Upper lobe of right lung (tissue), 1 donor: ENCODE measurements around the gene RHOBTB3. TPM values are rescaled to one million over a fixed set of nuclear protein-coding genes. Genes with fewer than 3 reads are reported as not detected.

Experiments
- ATAC-seq: fragments of 200-7000 bp; cut with Tn5 transposase; one replicate; pipeline ENCODE4 v1.9.1; 2020; ENCODE audit warnings: mild to moderate bottlenecking, moderate library complexity
- DNase-seq: peaks from one replicate; pipeline ENCODE4 v3.0.0-alpha.2; 2020
- H3K27ac ChIP-seq: fragments of 200-600 bp; one replicate; pipeline ENCODE4 v1.8.0; 2022
- H3K27me3 ChIP-seq: fragments of 200-600 bp; one replicate; pipeline ENCODE4 v1.8.0; 2022; ENCODE audit warnings: mild to moderate bottlenecking
- H3K36me3 ChIP-seq: fragments of 200-600 bp; one replicate; pipeline ENCODE4 v1.8.0; 2022
- H3K4me1 ChIP-seq: fragments of 200-600 bp; one replicate; pipeline ENCODE4 v1.8.0; 2022
- H3K4me3 ChIP-seq: fragments of 200-600 bp; one replicate; pipeline ENCODE4 v1.8.0; 2022; ENCODE audit warnings: mild to moderate bottlenecking
- H3K9me3 ChIP-seq: fragments of 200-600 bp; one replicate; pipeline ENCODE4 v1.8.0; 2022
- CTCF ChIP-seq: fragments of 200-600 bp; IDR thresholded peaks from one replicate; pipeline ENCODE4 v1.8.0; 2022; ENCODE audit warnings: antibody characterized with exemption
- intact Hi-C: fragments of 100-400 bp; cut with DNase I; formaldehyde crosslinking; loops from one replicate; pipeline ENCODE4 v1.11.0; 2022
- total RNA-seq: library from RNA; stranded (reverse); fragmentation: NEBNext Ultra II Directional; extraction: Animal tissue kit (Norgen Biotek cat#: 25700); gene quantifications from one replicate; pipeline ENCODE4 v1.2.1, GENCODE V29; 2021
- donor health status: DM: no; HTN: yes; CAD: no; lungs with severe emphysema.

Gene RHOBTB3
- total RNA-seq, 1 donor from 2014 or later: 54.2 TPM

GRCh38 chr5:95842854-95843544 lies 111.9 kb downstream of the RHOBTB3 start:
- Histone ChIP-seq H3K27ac (peak overlapping the region; percentile 81), H3K36me3 (no peaks in the 10 kb centered on the region), H3K4me1 (peaks cover 28% of the 10 kb centered on the region), H3K4me3 (no peak overlapping the region), H3K27me3 (no peaks in the 10 kb centered on the region), H3K9me3 (no peaks in the 10 kb centered on the region)
- peak; percentile 30 for TF ChIP-seq CTCF
- DNase-seq: peak; percentile 90
- ATAC-seq: peak; percentile 93
- intact Hi-C loops: loop anchor here (10.0 kb wide), 1 partner anchor 198 kb away; the partner anchor contains the start of gene RFESD

GRCh38 chr5:95843733-95844223 lies 112.6 kb downstream of the RHOBTB3 start:
- TF ChIP-seq CTCF: no peak
- intact Hi-C loops: loop anchor here (10.0 kb wide), 1 partner anchor 199 kb away; the partner anchor contains the start of gene RFESD

GRCh38 chr5:95845391-95845790 lies 114.3 kb downstream of the RHOBTB3 start:
- intact Hi-C loops: loop anchor here (5.0 to 10.0 kb wide), 2 partner anchors 63 to 201 kb away; partner anchors contain the start of gene RFESD
- H3K27ac ChIP-seq: no peak overlapping the region
- no peak for TF ChIP-seq CTCF

More at GRCh38 chr5:95843733-95844223, 112.6 kb downstream of the RHOBTB3 start:
- Histone ChIP-seq H3K9me3 (no peaks in the 10 kb centered on the region), H3K27ac (peak overlapping the region; percentile 81), H3K27me3 (no peaks in the 10 kb centered on the region), H3K36me3 (no peaks in the 10 kb centered on the region), H3K4me1 (peaks cover 28% of the 10 kb centered on the region), H3K4me3 (no peak overlapping the region)
- ATAC-seq (peak; percentile 17), DNase-seq (peak; percentile 70)

More at GRCh38 chr5:95845391-95845790, 114.3 kb downstream of the RHOBTB3 start:
- Histone ChIP-seq H3K27me3 (no peaks in the 10 kb centered on the region), H3K9me3 (no peaks in the 10 kb centered on the region), H3K4me3 (no peak overlapping the region), H3K36me3 (no peaks in the 10 kb centered on the region), H3K4me1 (peaks cover 30% of the 10 kb centered on the region)
- ATAC-seq (no peak), DNase-seq (no peak)

Other genes with a start within 250 kb of the RHOBTB3 start
- gene SKIC3, start 176.4 kb upstream of the RHOBTB3 start, total RNA-seq: 68.7 TPM
- gene ARSK, start 176.2 kb upstream of the RHOBTB3 start, total RNA-seq: 5.7 TPM
- 0.49 TPM for gene GPR150, start 111.2 kb upstream of the RHOBTB3 start, total RNA-seq
- 3.7 TPM for gene RFESD, start 84.6 kb upstream of the RHOBTB3 start, total RNA-seq
- not detected for gene SPATA9, start 48.3 kb upstream of the RHOBTB3 start, total RNA-seq
- gene GLRX, start 91.4 kb downstream of the RHOBTB3 start, total RNA-seq: 88.4 TPM
- 52.1 TPM for gene ELL2, start 230.5 kb downstream of the RHOBTB3 start, total RNA-seq